ENCODE results near the gene LRP2.

GRCh38 chr2:169178804-169179390 lies 183.4 kb downstream of the LRP2 start:
- TF ChIP-seq CTCF (IDR thresholded peaks at IDR 0.05; ENCODE audit: low read depth, low read length) = no peak
- TF ChIP-seq MYC (IDR thresholded peaks at IDR 0.05; ENCODE audit: low read depth, low read length) = no peak

Data from NB4 (cell line).